HG02870 (cell line): ENCODE data around the gene ZNF182.
"Not testable (repeated sequence)": the region's sequence is repeated elsewhere in the genome, so short reads cannot be mapped to it uniquely, and the experiment has no call there.

Source experiments
- ATAC-seq: cut with Tn5 transposase; IDR thresholded peaks from one replicate; pipeline ENCODE4 v1.9.1; 2021; ENCODE audit warnings: mild to moderate bottlenecking, moderate library complexity; ENCODE audit not compliant: unreplicated experiment

Gene ZNF182

GRCh38 chrX:48002319-48002718 is 1.5 kb downstream of the ZNF182 start:
- ATAC-seq, result no peak

DNA sequence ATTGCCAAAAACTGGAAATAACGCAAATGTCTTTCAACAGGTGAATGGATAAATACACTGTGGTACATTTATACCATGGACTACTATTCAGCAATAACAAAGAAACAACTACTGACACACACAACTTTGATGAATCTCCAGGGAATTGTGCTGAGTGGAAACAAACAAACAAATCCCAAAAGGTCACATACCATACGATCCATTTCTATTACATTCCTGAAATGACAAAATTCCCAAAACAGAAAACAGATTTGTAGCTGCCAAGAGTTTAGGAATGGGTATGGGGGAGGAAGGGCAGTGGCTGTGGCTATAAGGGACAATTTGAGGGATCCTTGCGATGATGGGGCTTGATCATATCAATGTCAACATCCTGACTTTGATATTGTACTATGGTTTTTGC is 2.5 kb downstream of the ZNF182 start:
- no peak for ATAC-seq

DNA sequence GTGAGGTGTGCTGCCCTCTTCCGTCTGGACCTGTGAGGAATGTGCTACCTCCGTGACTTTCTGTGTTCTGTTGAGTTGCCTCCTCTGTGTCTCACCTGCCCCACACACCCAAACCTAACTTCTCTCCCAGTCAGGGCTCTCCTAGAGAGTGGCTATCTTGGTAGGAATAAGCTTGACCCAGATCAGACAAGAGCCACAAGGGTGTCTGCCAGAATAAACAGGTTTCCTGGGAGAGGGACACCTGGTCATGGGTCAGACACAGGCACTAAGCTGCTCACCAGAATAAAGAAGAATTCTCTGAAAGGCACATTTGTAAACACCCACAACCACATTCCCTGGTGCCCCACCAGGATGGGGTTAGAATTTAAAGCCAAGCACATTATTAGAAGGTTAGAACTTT is 11.1 kb downstream of the ZNF182 start:
- ATAC-seq, result no peak

- no peak for ATAC-seq
Observed at GRCh38 chrX:47992095-47992380, 11.8 kb downstream of the ZNF182 start.

DNA sequence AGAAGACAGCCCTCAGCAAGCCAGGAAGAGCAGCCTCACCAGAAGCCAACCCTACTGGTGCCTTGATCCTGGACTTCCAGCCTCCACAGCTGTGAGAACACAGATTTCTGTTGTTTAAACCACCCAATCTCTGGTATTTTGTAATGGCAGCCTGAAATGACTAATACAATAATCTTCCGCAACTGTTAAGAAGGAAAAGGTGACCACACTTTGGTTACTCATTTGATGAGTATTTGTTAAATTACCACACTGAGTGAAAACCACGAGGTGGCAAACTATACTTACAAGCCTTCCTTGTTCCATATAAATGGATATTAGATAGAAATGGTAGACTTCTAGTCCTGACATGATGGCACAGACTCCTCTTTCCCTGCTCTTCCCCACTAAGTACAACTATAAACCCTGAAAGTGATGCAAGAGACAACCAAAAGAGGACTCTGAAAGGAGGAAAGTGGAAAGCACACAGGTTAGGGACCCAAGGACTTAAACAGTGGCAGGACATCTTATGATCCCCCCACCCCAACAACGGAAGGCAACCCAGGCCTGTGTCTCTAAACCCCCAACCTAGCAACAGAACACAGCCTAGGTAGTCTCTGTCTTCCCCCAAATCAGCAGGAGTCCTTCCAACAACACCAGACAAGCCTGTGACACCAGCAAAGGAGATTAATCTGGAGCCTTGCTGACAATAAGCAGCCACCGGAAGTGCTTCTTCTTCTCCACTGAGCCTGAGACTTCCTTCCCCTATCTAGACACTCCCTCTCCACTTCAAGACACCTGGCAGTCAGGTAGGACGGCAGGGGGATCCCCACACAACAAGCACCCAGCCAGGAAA is 12.3 kb downstream of the ZNF182 start:
- ATAC-seq, result no peak

GRCh38 chrX:47976254-47977151 is 27.3 kb downstream of the ZNF182 start:
- ATAC-seq, result no peak

DNA sequence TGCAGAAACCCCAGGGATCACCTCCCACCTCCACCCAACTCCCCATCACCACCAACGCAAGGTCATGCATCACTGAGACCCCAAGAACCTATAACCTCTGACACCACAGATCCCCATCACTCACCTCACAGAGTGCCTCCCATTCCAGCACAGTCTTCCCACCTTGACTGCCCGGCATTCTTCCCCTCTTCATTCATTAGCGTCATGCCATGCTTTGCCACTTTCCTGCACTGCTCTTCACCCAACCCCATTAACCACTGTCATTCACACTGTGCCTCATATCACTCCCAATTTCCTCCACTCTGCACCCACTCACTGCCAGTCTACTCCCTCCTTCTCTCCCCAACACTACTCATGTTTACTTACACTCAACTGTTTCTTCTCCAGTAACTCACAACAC is 30.6 kb downstream of the ZNF182 start:
- ATAC-seq, result no peak

- not testable (repeated sequence) for ATAC-seq
Observed at GRCh38 chrX:47965526-47965925, 38.3 kb downstream of the ZNF182 start.

DNA sequence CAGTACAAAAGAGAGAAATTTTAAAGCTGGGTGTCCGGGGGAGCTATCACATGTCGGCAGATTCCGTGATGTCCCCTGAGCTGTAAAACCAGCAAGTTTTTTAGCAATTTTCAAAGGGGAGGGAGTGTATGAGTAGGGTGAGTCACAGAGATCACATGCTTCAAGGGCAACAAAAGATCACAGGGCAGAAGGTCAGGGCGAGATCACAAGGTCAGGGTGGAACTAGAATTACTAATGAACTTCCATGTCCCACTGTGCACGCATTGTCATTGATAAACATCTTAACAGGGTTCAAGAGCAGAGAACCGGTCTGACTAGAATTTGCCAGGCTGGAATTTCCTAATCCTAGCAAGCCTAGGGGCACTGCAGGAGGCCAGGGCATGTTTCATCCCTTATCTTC is 42.0 kb downstream of the ZNF182 start:
- not testable (repeated sequence) for ATAC-seq

GRCh38 chrX:47960406-47960805 is 43.4 kb downstream of the ZNF182 start:
- ATAC-seq, result no peak

DNA sequence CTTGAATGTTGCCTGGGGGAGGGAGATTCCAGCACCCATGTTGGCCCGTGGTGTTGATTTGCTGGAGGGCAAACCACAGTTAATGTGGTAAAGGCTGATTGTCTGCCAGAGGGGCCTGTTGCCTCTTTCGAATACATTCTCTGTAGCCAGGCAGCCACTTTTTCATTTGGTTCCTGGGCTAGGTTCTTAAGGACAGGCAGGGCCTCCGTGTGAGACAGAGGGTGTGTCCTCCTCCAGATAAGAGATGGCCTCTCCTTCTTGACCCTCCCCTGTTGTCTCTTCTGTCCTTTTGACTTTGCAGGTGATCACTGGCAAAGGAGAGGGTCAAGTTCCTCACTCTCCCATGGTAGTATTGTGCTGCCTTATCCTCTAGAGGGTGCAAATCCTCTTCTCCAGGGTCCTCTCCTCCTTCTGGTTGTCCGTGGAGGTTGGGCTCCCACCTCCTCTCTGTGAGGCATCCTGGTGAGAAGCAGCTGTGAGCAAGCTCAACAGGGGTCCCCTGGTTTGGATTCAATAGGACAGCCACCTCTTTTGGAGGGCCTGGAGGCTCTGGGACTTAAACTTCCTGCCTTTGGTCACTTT is 44.9 kb downstream of the ZNF182 start:
- no peak for ATAC-seq

DNA sequence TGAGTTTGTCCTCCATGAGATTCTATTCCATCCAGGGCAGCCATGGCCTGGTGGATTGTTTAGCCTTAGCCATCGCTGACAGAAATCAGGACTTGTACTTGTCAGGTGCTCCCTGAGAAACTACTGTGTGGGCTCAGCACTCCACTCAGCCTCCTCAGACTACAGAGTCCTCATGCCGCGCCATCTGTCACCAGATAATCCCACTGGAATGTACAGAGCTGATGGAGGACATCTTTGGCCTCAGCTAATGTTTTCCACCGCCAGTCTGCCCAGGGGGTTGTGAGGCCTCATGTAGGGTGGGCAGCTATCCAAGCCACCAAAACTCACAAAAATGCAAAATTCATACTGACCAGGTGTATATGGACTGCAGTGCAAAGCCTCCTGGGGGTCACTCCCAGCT is 45.6 kb downstream of the ZNF182 start:
- ATAC-seq, result not testable (repeated sequence)

DNA sequence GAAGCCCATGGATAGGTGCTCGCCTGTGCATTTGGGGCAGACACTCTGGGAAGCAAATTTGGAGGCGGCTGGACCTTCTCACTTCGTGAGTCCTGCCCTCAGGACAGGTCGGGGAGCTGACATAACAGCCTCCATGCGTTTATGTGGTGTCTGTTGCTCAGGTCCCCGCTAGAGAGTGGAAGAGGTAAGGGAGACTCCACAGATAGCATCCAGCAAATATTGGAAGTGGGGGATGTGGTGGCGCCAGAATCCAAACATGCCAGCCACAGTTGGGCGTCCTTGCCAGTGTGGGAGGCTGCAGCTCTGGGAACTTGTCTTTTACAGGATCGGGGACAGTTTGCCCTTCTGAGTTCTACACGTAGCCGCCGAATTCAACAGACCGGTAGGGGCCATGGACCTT is 47.8 kb downstream of the ZNF182 start:
- no peak for ATAC-seq

DNA sequence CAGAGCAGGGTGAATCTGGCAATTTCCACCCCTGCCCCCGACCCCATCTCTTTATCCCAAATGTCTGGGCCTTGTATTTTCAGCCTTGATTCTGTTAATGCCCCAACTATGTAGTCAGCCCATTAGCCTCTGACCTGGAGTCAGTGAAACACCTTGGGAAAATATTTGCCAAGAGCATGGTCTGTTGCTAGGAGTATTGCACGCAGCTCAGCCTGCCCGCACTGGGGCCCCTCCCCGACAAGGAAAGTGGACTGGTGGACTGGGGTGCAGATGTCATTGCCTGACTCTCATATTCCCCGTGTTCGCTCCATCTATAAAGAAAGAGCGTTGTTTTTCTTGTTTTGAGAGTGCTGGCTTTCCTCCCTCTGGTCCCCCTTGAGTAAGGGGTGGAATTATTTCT is 48.5 kb downstream of the ZNF182 start:
- not testable (repeated sequence) for ATAC-seq

DNA sequence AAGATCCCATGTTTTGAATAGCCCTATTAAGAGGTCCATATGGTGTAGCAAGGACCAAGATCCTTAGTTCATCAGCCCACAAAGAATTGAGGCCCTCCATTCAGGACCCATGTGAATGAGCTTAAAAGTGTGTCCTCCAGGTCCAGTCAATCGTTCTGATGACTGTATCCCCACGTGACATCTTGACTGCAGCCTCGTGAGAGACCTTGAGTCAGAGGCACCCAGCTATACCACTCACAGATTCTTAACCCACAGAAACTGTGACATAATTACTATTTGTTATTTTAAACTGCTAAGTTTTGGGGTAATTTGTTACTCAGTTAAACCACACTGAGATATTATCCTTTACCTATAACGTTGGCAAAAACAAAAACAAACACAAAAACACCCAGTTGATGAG is 62.4 kb downstream of the ZNF182 start:
- no peak for ATAC-seq

GRCh38 chrX:47940448-47940847 is 63.3 kb downstream of the ZNF182 start:
- no peak for ATAC-seq

DNA sequence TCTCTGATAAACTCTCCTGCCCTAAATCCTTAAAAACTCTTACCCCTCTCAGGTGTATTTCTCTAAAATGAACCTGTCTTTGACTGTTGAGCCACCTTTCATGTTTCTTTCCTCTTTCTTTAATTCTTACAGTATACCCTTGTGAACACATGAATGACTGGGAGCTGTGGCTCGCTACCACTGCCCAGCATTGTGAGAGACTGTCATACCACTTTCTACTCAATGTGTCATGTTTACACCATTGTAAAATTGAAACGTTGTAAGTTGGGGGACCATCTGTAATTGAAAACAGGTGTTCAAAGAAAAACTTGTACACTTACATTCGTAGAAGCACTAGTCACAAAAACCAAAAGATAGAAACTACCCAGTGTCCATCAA is 66.9 kb downstream of the ZNF182 start:
- ATAC-seq, result no peak

DNA sequence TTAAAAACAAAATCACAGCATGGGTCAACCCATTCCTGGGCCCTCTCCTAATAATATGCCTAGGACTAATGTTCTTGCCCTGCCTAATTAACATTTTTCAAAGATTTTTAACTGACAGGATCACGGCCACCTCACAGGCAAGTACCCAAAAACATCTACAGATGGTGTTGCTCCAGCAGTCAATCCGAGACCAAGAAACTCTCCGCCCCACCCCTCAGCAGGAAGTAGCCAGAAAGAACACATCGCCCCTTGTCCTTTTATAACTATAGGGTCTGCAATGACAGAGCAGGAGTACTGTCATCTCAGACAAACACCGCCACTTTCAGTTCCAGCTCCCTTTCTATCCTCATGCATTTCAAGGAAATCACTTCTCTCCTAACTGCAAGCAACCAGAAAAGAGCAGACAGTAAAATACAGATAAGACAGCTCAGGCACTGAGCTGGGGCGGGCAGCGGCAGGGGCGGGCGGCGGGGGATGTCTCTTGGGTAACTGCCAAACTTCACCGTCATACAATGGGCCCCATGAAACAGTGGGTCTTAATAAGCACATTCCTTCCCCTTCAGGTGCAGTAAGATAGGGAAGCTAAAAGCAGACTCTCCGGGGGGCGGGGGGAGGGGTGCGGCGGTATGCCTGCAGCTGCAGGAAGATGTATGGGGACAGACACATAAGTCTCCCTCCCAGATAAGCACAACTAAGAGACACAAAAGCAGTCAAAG is 67.4 kb downstream of the ZNF182 start:
- no peak for ATAC-seq

DNA sequence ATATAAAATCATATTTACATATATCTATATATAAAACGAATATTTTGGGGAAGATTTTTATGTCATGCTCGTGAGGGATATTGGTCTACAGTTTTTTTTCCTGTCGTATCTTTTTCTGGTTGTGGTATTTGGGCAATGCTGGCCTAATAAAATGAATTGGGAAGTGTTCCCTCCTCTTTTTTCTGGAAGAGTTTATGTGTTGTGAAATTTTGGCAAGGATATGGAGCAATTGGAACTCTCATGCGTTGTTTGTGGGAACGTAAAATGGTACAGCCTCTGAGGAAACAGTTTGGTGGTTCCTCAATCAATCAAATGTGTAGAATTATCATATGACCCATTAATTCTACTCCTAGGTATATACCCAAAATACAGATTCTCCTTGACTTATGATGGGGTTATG is 69.8 kb downstream of the ZNF182 start:
- ATAC-seq, result no peak

- not testable (repeated sequence) for ATAC-seq
Observed at GRCh38 chrX:47931970-47932369, 71.8 kb downstream of the ZNF182 start.

- no peak for ATAC-seq
Observed at GRCh38 chrX:47927212-47927611, 76.6 kb downstream of the ZNF182 start.
